Measurements from ENCODE around the gene GREM2.
A peak's percentile ranks its signal among the peaks of the same experiment; 100 is the strongest.

GREM2 gene

GRCh38 chr1:240611619-240612480, at the start of gene GREM2:
Gene GREM2 (minus strand): TSS chr1:240612155. CDS start chr1:240493475, 118,680 bp downstream.
- DNase-seq (ENCODE audit: low spot score), result peak; percentile 38

DNA sequence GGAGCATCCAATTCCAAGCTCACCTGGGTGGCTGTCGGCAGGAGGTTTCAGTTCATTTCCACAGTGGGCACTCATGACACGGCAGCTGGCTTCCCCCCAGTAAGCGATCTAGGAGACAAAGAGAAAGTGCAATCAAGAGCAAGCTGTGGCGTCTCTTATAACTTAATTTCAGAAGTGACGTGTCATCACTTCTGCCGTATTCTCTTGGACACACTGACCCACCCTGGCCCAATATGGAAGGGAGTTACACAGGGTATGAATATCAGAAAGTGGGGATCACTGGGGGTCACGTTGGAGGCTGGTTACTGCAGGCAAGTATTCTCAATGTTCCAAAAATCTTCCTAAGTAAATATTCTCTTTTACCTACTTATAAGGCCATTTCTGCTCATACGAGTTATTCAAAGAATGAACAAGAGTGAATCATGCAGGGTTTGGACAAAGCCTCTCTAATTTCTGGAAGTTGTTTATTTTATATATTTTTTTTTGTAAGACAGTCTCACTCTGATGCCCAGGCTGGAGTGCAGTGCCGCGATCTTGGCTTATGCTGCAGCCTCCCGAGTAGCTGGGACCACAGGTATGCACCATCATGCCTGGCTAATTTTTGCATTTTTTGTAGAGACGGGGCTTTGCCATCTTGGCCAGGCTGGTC, 46.5 kb upstream of the GREM2 start:
- DNase-seq (ENCODE audit: low spot score), result no peak

GRCh38 chr1:240656531-240656930, 44.6 kb upstream of the GREM2 start:
- no peak for DNase-seq (ENCODE audit: low spot score)

DNA sequence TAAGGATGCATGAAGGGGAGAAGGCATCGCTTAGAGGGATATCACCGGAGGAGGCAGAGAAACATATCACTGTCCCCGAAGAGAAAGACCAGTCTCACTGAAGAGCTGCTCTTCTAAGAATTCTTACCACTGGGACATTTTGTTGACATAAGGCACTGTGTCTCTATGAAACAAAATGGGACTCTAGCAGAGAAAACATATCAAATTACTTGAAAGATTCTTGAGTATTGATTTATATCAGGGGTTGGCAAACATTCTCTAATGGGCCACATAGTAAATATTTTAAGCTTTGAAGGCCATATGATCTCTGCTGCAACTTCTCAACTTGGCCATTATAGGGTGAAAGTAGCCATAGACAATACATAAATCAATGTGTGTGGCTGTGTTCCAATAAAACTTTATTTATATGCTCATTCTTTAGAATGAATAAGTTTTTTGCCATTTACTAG, 41.0 kb upstream of the GREM2 start:
- DNase-seq (ENCODE audit: low spot score), result no peak

- DNase-seq (ENCODE audit: low spot score), result peak; percentile 1
Observed at GRCh38 chr1:240652549-240652948, 40.6 kb upstream of the GREM2 start.

DNA sequence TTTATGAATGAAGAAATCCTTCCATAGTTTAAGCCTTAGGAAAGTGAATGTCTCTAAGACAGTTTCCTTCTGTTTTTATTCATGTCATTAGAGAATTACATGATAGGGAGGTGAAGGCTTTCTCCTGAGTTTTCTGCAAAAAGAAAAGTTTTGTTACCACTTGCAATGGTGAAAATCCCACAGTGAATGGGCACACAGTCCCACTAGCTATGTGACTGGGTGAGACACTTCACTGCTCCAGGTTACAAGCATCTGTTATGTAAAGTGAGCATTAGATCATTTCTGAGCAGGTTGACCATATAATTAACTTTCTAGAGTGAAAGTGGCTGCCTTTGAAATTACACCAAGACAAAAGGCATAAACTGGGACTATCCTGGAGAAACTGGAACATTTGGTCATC, 38.9 kb upstream of the GREM2 start:
- no peak for DNase-seq (ENCODE audit: low spot score)

GRCh38 chr1:240649733-240650721, 38.1 kb upstream of the GREM2 start:
- no peak for DNase-seq (ENCODE audit: low spot score)

- no peak for DNase-seq (ENCODE audit: low spot score)
Observed at GRCh38 chr1:240646571-240647240, 34.8 kb upstream of the GREM2 start.

DNA sequence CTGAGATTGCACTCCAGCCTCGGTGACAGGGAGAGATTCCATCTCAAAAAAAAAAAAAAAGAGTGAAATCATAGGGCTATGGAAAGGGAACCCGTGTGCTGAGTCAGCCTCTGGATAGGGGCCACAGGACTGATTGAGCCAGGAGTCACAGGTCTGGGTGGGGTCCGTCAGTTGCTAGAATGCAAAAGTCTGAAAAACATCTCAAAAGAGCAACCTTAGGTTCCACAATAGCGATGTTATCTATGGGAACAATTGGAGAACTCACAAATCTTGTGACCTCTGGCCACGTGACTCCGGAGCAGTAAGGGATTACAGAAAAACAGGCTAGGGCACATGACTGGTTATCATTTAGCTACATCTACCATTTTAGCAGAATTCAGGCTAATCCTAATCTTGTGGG, 32.8 kb upstream of the GREM2 start:
- DNase-seq (ENCODE audit: low spot score), result no peak

DNA sequence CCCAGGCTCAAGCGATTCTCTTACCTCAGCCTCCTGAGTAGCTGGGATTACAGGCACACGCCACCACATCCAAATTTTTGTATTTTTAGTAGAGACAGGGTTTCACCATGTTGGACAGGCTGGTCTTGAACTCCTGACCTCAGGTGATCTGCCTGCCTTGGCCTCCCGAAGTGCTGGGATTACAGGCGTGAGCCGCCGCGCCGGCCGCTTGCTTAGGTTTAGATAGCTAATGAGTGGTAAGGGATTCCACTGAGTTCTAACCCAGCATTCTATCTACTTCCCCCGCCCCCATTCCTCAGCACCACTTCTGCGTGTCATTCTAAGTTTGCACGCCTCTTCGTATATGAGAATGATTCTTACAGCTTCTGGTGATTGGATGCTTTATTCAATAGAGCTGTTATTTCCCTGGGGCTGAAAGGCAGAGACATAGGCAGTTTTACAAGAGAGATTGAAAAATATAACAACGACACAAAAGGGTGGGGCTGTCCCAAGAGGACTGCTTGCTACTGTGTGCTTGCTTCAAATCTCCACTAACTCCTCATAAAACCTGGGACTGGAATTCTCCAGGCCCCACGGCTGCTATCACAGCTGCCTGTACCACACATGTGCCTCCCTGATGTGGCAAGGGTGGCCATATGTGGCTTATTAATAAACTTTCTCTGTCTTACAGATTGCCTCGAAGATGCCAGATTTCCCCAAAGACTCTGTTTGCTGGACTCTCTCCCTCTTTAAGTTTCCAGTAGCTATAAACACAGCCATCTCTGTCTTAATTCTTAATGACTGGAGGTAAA, 23.7 kb upstream of the GREM2 start:
- no peak for DNase-seq (ENCODE audit: low spot score)

DNA sequence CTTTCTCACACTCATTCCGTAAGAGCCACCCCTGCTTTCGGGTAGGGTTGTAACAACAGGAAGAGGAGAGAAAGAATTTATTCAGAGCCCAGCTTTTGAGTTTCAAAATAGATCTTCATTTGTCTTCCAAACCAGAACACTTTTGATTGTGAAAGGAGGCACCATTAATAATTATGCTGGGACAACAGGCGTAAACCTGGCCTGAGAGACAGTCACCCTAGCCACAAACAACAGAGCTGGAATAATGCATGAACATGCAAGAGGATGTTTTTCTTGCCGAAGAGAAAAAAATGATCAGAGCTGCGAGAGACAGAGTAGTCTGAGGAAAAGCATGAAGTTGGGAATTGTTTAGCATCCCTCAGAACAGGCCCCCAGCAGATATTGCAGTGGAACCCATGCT, 18.5 kb upstream of the GREM2 start:
- DNase-seq (ENCODE audit: low spot score), result no peak

GRCh38 chr1:240621249-240621648, 9.3 kb upstream of the GREM2 start:
- DNase-seq (ENCODE audit: low spot score), result no peak

GRCh38 chr1:240619906-240620621, 8.1 kb upstream of the GREM2 start:
- no peak for DNase-seq (ENCODE audit: low spot score)

DNA sequence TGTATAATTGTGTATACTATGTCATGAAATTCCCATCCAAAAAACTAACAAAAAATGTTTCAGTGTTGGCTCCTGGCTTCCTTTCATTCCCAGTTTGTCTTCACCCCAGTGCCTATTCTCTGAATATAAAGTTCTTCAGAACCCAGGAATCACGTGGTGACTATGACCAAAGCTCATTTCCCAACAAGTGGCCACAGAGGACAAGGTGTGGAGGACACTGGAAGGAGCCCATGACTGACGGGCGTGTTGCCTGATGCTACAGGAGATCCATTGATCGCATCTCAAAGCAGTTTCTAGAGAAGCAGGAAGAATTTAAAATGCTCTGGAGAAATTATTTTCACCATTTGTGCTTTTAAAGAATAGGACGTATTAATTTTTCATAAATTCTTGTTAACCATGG, 7.4 kb upstream of the GREM2 start:
- DNase-seq (ENCODE audit: low spot score), result no peak

GRCh38 chr1:240618946-240619345, 7.0 kb upstream of the GREM2 start:
- DNase-seq (ENCODE audit: low spot score), result no peak

DNA sequence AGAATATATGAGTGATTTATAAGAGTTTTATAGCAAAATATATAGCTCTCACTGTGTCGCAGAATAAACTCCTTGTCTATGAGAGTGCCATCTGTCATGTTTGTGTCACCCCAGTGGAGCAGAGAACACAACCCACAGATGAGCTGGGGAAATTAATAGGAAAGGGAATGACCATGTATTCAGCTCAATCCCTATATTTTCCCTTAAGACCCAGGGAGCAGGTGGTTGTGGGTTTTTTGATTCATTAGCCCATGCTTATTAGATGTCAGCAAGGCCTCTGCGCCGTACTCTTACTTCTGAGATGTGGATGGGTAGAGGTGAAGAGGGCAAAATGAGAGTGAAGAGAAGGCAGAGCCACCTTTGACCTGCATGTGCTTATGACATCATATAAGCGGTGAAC, 4.1 kb upstream of the GREM2 start:
- DNase-seq (ENCODE audit: low spot score), result no peak

- DNase-seq (ENCODE audit: low spot score), result peak; percentile 51
Observed at GRCh38 chr1:240613356-240614142, 1.6 kb upstream of the GREM2 start.

DNA sequence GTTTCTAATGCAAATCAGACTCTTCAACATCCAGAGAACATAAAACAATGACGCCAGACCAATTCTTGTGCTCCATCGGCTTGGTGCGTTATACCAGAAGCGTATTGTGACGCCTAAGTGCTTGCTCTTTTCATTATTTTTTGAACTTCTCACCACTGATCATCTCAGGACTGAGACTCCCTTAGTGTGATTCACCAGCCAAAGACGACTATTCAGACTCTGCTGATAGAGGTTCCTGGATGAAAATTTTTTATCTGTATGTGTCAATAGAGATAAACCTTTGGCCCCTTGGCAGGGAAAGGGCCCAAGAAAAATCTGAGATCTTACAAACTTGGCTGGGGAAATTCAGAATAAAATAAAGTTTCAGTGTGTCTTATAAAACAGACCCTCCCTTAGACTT, 856 bp upstream of the GREM2 start:
- DNase-seq (ENCODE audit: low spot score), result no peak

- DNase-seq (ENCODE audit: low spot score), result no peak
Observed at GRCh38 chr1:240611228-240611618, 732 bp downstream of the GREM2 start.

Data from CD4-positive, alpha-beta T cell treated with Interleukin-2 at 100 ng/mL for 4 hours (primary cell).